PFSK-1 (cell line): ENCODE data around the gene TNFRSF21.

Experiments used
- FOXP2 ChIP-seq: optimal IDR thresholded peaks from 2 replicates; pipeline ENCODE3; 2011; ENCODE audit warnings: borderline replicate concordance, control low read depth, inconsistent platforms; ENCODE audit not compliant: insufficient read depth; ENCODE audit errors: extremely low read length, extremely low read depth
- POLR2AphosphoS5 ChIP-seq: IDR thresholded peaks from 2 replicates; pipeline ENCODE4 v1.6.1; 2012; ENCODE audit warnings: low read depth, mild to moderate bottlenecking, control low read depth, low read length, moderate library complexity
- SIN3A ChIP-seq: IDR thresholded peaks from 2 replicates; pipeline ENCODE4 v1.6.1; 2012; ENCODE audit warnings: mild to moderate bottlenecking, low read length, moderate library complexity, borderline replicate concordance; ENCODE audit not compliant: insufficient read depth
- TAF1 ChIP-seq: IDR thresholded peaks from 2 replicates; pipeline ENCODE4 v1.6.1; 2012; ENCODE audit warnings: low read length, control low read depth, borderline replicate concordance; ENCODE audit not compliant: insufficient read depth
- TF ChIP-seq, protein P1 (sequence below), 2 experiments: IDR thresholded peaks; 2 replicates each; pipeline versions ENCODE4 v1.6.1 to v1.8.0; 2011 to 2012; ENCODE audit warnings: low read depth in 2 of 2, low read length in 2 of 2, control low read depth in 1 of 2, inconsistent platforms in 1 of 2, mild to moderate bottlenecking in 1 of 2, moderate library complexity in 1 of 2; ENCODE audit not compliant: insufficient read depth in 1 of 2

TNFRSF21 gene

DNA sequence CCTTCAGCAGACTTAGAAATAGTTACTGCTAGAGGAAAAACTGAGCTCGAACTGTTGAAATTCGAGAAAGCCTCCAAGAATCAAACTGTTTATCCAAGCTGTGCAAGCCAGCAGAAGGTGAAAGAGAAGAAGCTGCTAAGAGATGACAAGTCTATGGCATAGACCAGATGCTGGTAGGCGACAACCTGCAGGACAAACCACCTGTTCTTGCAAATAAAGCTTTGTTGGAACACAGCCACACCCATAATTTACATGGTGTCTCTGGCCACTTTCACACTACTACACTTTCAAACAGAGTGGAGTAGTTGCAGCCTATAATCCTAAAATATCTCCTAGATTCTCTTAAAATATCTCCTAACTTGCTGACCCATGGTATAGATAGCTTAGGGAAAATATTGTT lies 33.3 kb downstream of the TNFRSF21 start:
- TF ChIP-seq TAF1: no peak
- TF ChIP-seq SIN3A: no peak
- TF ChIP-seq FOXP2: no peak
- TF ChIP-seq POLR2AphosphoS5: no peak
- TF ChIP-seq, protein P1, sequence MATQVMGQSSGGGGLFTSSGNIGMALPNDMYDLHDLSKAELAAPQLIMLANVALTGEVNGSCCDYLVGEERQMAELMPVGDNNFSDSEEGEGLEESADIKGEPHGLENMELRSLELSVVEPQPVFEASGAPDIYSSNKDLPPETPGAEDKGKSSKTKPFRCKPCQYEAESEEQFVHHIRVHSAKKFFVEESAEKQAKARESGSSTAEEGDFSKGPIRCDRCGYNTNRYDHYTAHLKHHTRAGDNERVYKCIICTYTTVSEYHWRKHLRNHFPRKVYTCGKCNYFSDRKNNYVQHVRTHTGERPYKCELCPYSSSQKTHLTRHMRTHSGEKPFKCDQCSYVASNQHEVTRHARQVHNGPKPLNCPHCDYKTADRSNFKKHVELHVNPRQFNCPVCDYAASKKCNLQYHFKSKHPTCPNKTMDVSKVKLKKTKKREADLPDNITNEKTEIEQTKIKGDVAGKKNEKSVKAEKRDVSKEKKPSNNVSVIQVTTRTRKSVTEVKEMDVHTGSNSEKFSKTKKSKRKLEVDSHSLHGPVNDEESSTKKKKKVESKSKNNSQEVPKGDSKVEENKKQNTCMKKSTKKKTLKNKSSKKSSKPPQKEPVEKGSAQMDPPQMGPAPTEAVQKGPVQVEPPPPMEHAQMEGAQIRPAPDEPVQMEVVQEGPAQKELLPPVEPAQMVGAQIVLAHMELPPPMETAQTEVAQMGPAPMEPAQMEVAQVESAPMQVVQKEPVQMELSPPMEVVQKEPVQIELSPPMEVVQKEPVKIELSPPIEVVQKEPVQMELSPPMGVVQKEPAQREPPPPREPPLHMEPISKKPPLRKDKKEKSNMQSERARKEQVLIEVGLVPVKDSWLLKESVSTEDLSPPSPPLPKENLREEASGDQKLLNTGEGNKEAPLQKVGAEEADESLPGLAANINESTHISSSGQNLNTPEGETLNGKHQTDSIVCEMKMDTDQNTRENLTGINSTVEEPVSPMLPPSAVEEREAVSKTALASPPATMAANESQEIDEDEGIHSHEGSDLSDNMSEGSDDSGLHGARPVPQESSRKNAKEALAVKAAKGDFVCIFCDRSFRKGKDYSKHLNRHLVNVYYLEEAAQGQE (IDR thresholded peaks at IDR 0.05; ENCODE audit: insufficient read depth in 1 of 2, low read depth in 2 of 2, low read length in 2 of 2): no peak

DNA sequence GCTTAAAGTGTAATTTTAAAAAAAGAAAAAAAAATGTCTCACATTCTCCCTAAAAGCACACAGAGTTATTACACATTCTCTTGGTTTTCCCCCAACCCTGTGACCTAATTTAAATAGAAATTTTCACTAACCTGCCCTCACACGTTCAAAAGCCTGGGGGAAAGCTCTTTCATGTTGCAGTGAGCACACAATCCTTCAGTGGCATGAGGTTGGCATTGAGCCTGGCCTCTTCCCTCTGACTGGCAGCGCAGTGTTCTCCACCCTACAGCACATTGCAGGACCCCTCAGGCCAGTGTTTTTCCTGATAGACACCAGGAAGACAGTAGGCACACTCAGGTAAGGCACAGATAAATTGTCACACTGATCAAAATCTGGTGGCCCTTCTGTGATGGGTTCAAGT lies 34.1 kb downstream of the TNFRSF21 start:
- TF ChIP-seq TAF1: no peak
- TF ChIP-seq, protein P1 (IDR thresholded peaks at IDR 0.05; ENCODE audit: insufficient read depth in 1 of 2, low read depth in 2 of 2, low read length in 2 of 2): no peak

DNA sequence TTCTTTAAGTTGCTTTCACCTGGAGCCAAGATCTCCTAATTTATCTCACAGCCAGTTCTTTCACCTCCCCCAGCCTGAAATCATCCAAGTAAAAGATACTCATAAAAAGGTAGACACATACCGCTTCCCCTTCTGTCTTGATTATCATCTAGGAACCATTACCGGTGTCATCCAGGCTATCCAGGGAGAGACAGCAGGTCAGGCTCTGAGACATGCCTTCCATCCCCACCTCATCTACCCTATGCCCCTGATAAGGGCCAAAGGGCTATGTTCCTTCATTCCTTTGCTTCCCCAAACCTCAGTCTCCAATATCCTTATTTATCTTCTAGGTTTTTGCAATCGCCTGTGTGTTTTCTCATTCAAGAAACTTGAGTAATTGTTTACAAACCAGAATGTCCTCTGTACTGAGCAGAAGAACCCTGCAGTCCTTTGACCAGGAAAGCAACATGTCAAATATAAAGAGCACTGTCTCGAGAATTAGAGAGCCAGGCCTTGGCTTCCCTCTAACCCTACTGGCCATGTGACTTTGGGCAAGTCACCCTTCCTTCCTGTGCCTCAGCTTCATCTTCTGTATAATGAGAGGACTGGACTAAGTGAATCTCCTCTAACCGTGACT lies 41.0 kb downstream of the TNFRSF21 start:
- TF ChIP-seq FOXP2 (no peak), TAF1 (no peak), SIN3A (no peak), POLR2AphosphoS5 (no peak)
- TF ChIP-seq, protein P1 (IDR thresholded peaks at IDR 0.05; ENCODE audit: insufficient read depth in 1 of 2, low read depth in 2 of 2, low read length in 2 of 2): no peak

DNA sequence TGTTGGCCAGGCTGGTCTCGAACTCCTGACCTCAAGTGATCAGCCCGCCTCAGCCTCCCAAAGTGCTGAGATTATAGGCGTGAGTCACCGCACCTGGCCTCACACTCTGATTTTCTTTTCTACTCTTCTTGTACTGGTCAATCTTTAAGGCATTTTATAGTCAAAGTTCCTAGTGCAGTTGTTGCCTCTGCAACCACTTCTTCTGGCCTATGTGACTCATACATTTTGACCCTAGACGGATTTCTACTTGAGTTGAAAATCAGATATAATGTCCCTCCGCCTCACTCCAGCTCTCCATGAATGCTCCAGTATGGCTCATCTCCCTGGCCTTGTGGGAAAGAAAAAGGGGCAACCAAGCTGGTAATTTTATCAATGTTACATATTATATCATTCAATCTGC lies 42.4 kb downstream of the TNFRSF21 start:
- no peak for TF ChIP-seq POLR2AphosphoS5
- TF ChIP-seq, protein P1 (IDR thresholded peaks at IDR 0.05; ENCODE audit: insufficient read depth in 1 of 2, low read depth in 2 of 2, low read length in 2 of 2): no peak
- TF ChIP-seq SIN3A: no peak
- TF ChIP-seq FOXP2: no peak
- TF ChIP-seq TAF1: no peak

DNA sequence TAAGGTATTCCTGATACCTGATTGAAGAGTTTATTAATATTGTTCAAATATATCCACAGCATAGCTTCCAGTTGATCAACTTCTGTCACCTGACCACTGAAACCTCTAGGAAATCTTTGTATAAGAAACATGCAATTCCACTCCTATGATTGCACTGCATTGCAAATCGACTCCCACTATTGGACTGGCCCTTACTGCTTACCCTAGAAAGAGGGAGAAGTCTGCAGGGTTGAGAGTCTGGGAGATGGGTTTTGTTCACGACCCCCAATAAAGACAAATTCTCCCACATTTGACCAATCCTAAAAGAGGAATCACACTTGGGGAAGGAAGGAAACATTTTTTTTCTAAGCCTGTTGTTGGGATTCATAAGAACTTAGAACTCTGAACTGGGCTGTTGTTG lies 43.7 kb downstream of the TNFRSF21 start:
- TF ChIP-seq TAF1 (no peak), SIN3A (no peak), POLR2AphosphoS5 (no peak), FOXP2 (no peak)
- TF ChIP-seq, protein P1 (IDR thresholded peaks at IDR 0.05; ENCODE audit: insufficient read depth in 1 of 2, low read depth in 2 of 2, low read length in 2 of 2): no peak
